ENCODE results near the gene OR56A5. TPM values are rescaled to one million over a fixed set of nuclear protein-coding genes. Genes with fewer than 3 reads are reported as not detected.

The OR56A5 gene
- total RNA-seq = not detected in 2 replicates

GRCh38 chr11:5968394-5968793 lies at the start of gene OR56A5:
TSS of gene OR56A5 (minus strand) at chr11:5968494. CDS start at chr11:5968494, 0 bp downstream.

GRCh38 chr11:6006846-6007245 lies 38.6 kb upstream of the OR56A5 start, which contains the start of gene OR56A4:
TSS of gene OR56A4 (minus strand) at chr11:6006946. CDS start at chr11:6002992, 3,954 bp downstream.

GRCh38 chr11:5986885-5987284 lies 18.6 kb upstream of the OR56A5 start, which contains the start of gene OR52L1:
TSS of gene OR52L1 (minus strand) at chr11:5986985. CDS start at chr11:5986930, 55 bp downstream.

GRCh38 chr11:5941951-5942350 lies 26.3 kb downstream of the OR56A5 start, which contains the start of gene OR56A3:
TSS of gene OR56A3 (plus strand) at chr11:5942251. CDS start at chr11:5947347, 5,096 bp downstream.

Other genes with a start within 250 kb of the OR56A5 start
- gene OR56B1, start 232.0 kb downstream of the OR56A5 start, total RNA-seq = not detected in 2 replicates
- not detected in 2 replicates for gene OR52N4, start 214.3 kb downstream of the OR56A5 start, total RNA-seq
- gene OR52N5, start 185.1 kb downstream of the OR56A5 start, total RNA-seq = not detected in 2 replicates
- gene OR52N1, start 177.2 kb downstream of the OR56A5 start, total RNA-seq = not detected in 2 replicates
- not detected in 2 replicates for gene OR52N2, start 159.6 kb downstream of the OR56A5 start, total RNA-seq
- gene OR52E6, start 126.6 kb downstream of the OR56A5 start, total RNA-seq = not detected in 2 replicates
- not detected in 2 replicates for gene OR52E8, start 110.8 kb downstream of the OR56A5 start, total RNA-seq
- gene OR52E4, start 87.9 kb downstream of the OR56A5 start, total RNA-seq = not detected in 2 replicates
- gene OR52E5, start 75.3 kb downstream of the OR56A5 start, total RNA-seq = not detected in 2 replicates
- not detected in 2 replicates for gene OR56A3, start 26.2 kb downstream of the OR56A5 start, total RNA-seq
- not detected in 2 replicates for gene OR52L1, start 18.5 kb upstream of the OR56A5 start, total RNA-seq
- not detected in 2 replicates for gene OR56A4, start 38.5 kb upstream of the OR56A5 start, total RNA-seq
- not detected in 2 replicates for gene OR56A1, start 62.3 kb upstream of the OR56A5 start, total RNA-seq
- gene OR56B4, start 139.2 kb upstream of the OR56A5 start, total RNA-seq = not detected in 2 replicates
- gene OR52B2, start 201.8 kb upstream of the OR56A5 start, total RNA-seq = under 0.01 TPM in 1 of 2 replicates, not detected in the other
- not detected in 2 replicates for gene OR52W1, start 230.7 kb upstream of the OR56A5 start, total RNA-seq
- gene C11orf42, start 237.1 kb upstream of the OR56A5 start, total RNA-seq = not detected in 2 replicates

Measured in bladder microvascular endothelial cell (primary cell).